Heart right ventricle (tissue), 16 donors: ENCODE data around the gene TNNT3. TPM values are rescaled to one million over a fixed set of nuclear protein-coding genes. Genes with fewer than 3 reads are reported as not detected.

ENCODE experiments used
- ATAC-seq, 8 donors: fragments of 200-7000 bp; cut with Tn5 transposase; one replicate each; pipeline ENCODE4 v1.9.1; 2020; ENCODE audit warnings: mild to moderate bottlenecking in 8 of 8, moderate library complexity in 8 of 8, moderate number of reproducible peaks in 1 of 8
- DNase-seq, 2 donors: peaks; one replicate each; pipeline ENCODE4 v3.0.0-alpha.2; 2020
- H3K27ac ChIP-seq, 10 donors: fragments of 200-600 bp; sonication (generic) in 2 of 10; one replicate each; pipeline versions ENCODE4 v1.5.0 to v1.8.0; 2020 to 2022; ENCODE audit warnings: mild to moderate bottlenecking in 3 of 10
- H3K27me3 ChIP-seq, 7 donors: fragments of 200-600 bp; one replicate each; pipeline ENCODE4 v1.8.0; 2021 to 2022; ENCODE audit warnings: mild to moderate bottlenecking in 2 of 7
- H3K36me3 ChIP-seq, 9 donors: fragments of 200-600 bp; sonication (generic) in 1 of 9; one replicate each; pipeline versions ENCODE4 v1.5.0 to v1.8.0; 2020 to 2022; ENCODE audit warnings: mild to moderate bottlenecking in 2 of 9
- H3K4me1 ChIP-seq, 9 donors: fragments of 200-600 bp; sonication (generic) in 1 of 9; one replicate each; pipeline versions ENCODE4 v1.5.0 to v1.8.0; 2020 to 2022; ENCODE audit warnings: mild to moderate bottlenecking in 4 of 9
- H3K4me3 ChIP-seq, 10 donors: fragments of 200-600 bp; sonication (generic) in 2 of 10; one replicate each; pipeline versions ENCODE4 v1.5.0 to v1.8.0; 2020 to 2022; ENCODE audit warnings: mild to moderate bottlenecking in 7 of 10, moderate library complexity in 2 of 10
- H3K9me3 ChIP-seq, 11 donors: fragments of 200-600 bp in 10 of 11; sonication (generic) in 2 of 11; one replicate each; pipeline versions ENCODE4 v1.5.0 to v1.8.0; 2013 to 2022; ENCODE audit warnings: mild to moderate bottlenecking in 2 of 11, control low read depth in 1 of 11, moderate library complexity in 1 of 11
- CTCF ChIP-seq, 9 donors: fragments of 200-600 bp; sonication (generic) in 2 of 9; IDR thresholded peaks; one replicate each; pipeline versions ENCODE4 v1.5.0 to v1.8.0; 2021 to 2022; ENCODE audit warnings: antibody characterized with exemption in 9 of 9, mild to moderate bottlenecking in 5 of 9, moderate library complexity in 1 of 9
- WGBS, 2 donors: extraction: QIAGEN DNeasy Blood & Tissue Kit; methylation state at CpG; one replicate each; pipeline ENCODE4 v1.1.7; 2013; ENCODE audit warnings: inconsistent platforms in 1 of 2; 5-methylcytosine and 5-hydroxymethylcytosine counted together
- intact Hi-C, 10 donors: fragments of 100-400 bp; cut with DNase I; formaldehyde crosslinking; loops; one replicate each; pipeline versions ENCODE4 v1.11.1 to v1.14.2; 2022
- polyA plus RNA-seq, 2 donors: library from polyadenylated mRNA; stranded (reverse); fragments of 200-250 nt; gene quantifications; one replicate each; pipeline ENCODE4 v1.2.3, GENCODE V29; 2013
- total RNA-seq, 10 donors: library from RNA; stranded (reverse); fragmentation: NEBNext Ultra II Directional in 3 of 10; extraction: Animal tissue kit (Norgen Biotek cat#: 25700) in 3 of 10; gene quantifications; one replicate each; pipeline versions ENCODE4 v1.2.1 to v1.2.4, GENCODE V29; 2021 to 2023
- donor health status: Arrhythmogenic right ventricular cardiomyopathy.
- donor health status: ischemic (EF 13 %, LVEDD 7.1; RV severe dilation, severe dysfunction).
- donor health status: healthy with polysubstance abuse.
- donor health status: DM: no; HTN: yes; CAD: no.
- donor health status: DM: no; HTN: no; CAD: no.
- donor health status: ischemic (EF 25% LVEDD 6.9; RV normal size, moderate dysfunction).
- donor health status: ischemic (EF 25% LVEDD 5.7; RV mildly dilated, moderate dysfunction).
- donor health status: healthy.
- donor health status: DM: yes; HTN: yes; CAD: no.
- donor health status: Ischemic cardiomyopathy.
- donor health status: ischemic (EF 35%, LVEDD 5.7; RV mildly dilated, moderate dysfunction).
- donor health status: nonischemic (EF 11% LVEDD 7.7; RV severe dilation, severe dysfunction).
- donor health status: DM: yes; HTN: yes; CAD: no.
- donor health status: PGD.
- donor health status: ischemic (EF 29% LVEDD 5.4; RV normal size, mild dysfunction).
- donor health status: nonischemic (EF 23%, LVEDD 6.1; RV moderate dilation, normal function).

Gene TNNT3
- total and polyA plus RNA-seq, 12 donors: 12.5 to 49.9 (median 44.4) TPM

- ATAC-seq: peak in 4 of 8 donors; percentile 0 to 12 (median 1)
Measured at GRCh38 chr11:1880746-1881441, 38.6 kb upstream of the TNNT3 start.

GRCh38 chr11:1881442-1882264 lies 37.9 kb upstream of the TNNT3 start:
- peaks cover 42 to 67% (median 55%) of the 10 kb centered on the region in 9 donors for H3K4me1 ChIP-seq
- ATAC-seq (peak; percentile 23 to 78 (median 58)), DNase-seq (peak; percentile 75 to 78)
- H3K36me3 ChIP-seq: peaks cover 0 to 56% (median 0%) of the 10 kb centered on the region in 9 donors
- peak overlapping the region; percentile 88 to 100 (median 96) for H3K27ac ChIP-seq
- H3K4me3 ChIP-seq: peak overlapping the region in 2 of 10 donors; percentile 6 to 17
- intact Hi-C loops: loop anchor here in 9 of 10 donors (2.0 to 10.0 kb wide), 10 partner anchors 36 to 273 kb away; partner anchors contain the start of genes TNNT3 (in 6 of the 9) and TNNI2 (in 3 of the 9)
- H3K27me3 ChIP-seq: no peaks in the 10 kb centered on the region
- WGBS, 2 donors: 50 to 57% methylated on average over 41 to 43 of the region's 43 CpGs
- TF ChIP-seq CTCF (IDR thresholded peaks at IDR 0.05): no peak
- no peaks in the 10 kb centered on the region for H3K9me3 ChIP-seq

More at GRCh38 chr11:1880746-1881441, 38.6 kb upstream of the TNNT3 start:
- Histone ChIP-seq H3K4me1 (peaks cover 44 to 75% (median 63%) of the 10 kb centered on the region in 9 donors), H3K27me3 (no peaks in the 10 kb centered on the region), H3K9me3 (no peaks in the 10 kb centered on the region), H3K4me3 (peak overlapping the region in 1 of 10 donors; percentile 6), H3K36me3 (peaks cover 0 to 48% (median 0%) of the 10 kb centered on the region in 9 donors), H3K27ac (peak overlapping the region; percentile 88 to 100 (median 96))
- intact Hi-C loops: loop anchor here in 8 of 10 donors (2.0 to 10.0 kb wide), 8 partner anchors 36 to 274 kb away; partner anchors contain the start of genes TNNT3 (in 5 of the 8) and TNNI2 (in 3 of the 8)
- TF ChIP-seq CTCF (IDR thresholded peaks at IDR 0.05): no peak
- 67 to 77% methylated on average over 9 of the region's 9 CpGs for WGBS, 2 donors
- DNase-seq: no peak

GRCh38 chr11:1882265-1883238 lies 37.0 kb upstream of the TNNT3 start:
- H3K4me3 ChIP-seq: peak overlapping the region in 1 of 10 donors; percentile 17
- no peaks in the 10 kb centered on the region for H3K27me3 ChIP-seq
- TF ChIP-seq CTCF (IDR thresholded peaks at IDR 0.05): peak; percentile 87 to 96 (median 94)
- H3K27ac ChIP-seq: peak overlapping the region; percentile 88 to 100 (median 96)
- H3K4me1 ChIP-seq: peaks cover 33 to 58% (median 46%) of the 10 kb centered on the region in 9 donors
- no peaks in the 10 kb centered on the region for H3K9me3 ChIP-seq
- 32 to 33% methylated on average over 23 of the region's 23 CpGs for WGBS, 2 donors
- intact Hi-C loops: loop anchor here in 9 of 10 donors (2.0 to 10.0 kb wide), 9 partner anchors 35 to 272 kb away; partner anchors contain the start of genes TNNT3 (in 6 of the 9) and TNNI2 (in 2 of the 9)
- H3K36me3 ChIP-seq: peaks cover 0 to 65% (median 0%) of the 10 kb centered on the region in 9 donors
- DNase-seq: peak; percentile 86 to 91
- peak; percentile 72 to 88 (median 84) for ATAC-seq
